ENCODE results near the gene SMPDL3B. TPM values are rescaled to one million over a fixed set of nuclear protein-coding genes. Genes with fewer than 3 reads are reported as not detected.

Gene SMPDL3B
- total RNA-seq, 2 experiments from 2014 or later, result 0.52 to 0.72 TPM

GRCh38 chr1:27941671-27942540, 7.1 kb downstream of the SMPDL3B start:
- H3K36me3 Mint-ChIP-seq (ENCODE audit: low read depth), result no peaks in the 10 kb centered on the region
- no peak overlapping the region for H3K4me3 Mint-ChIP-seq
- CTCF ChIA-PET, result interaction anchor here (0.6 to 1.8 kb wide), 5 partner anchors 8 to 419 kb away, joined by 3 to 8 read pairs (median 5); no protein-coding TSS in a partner anchor
- peaks cover 23% of the 10 kb centered on the region for H3K4me1 Mint-ChIP-seq (ENCODE audit: low read depth)
- no peak for DNase-seq
- no peak overlapping the region for H3K27ac Mint-ChIP-seq
- no peaks in the 10 kb centered on the region for H3K9me3 Mint-ChIP-seq
- H3K27me3 Mint-ChIP-seq (ENCODE audit: low read depth), result no peaks in the 10 kb centered on the region
- intact Hi-C loops (cut with micrococcal nuclease), result loop anchor here (2.0 kb wide), 3 partner anchors 83 to 267 kb away; partner anchors contain the start of gene EYA3

- no peak overlapping the region for H3K27ac Mint-ChIP-seq
These were observed 10.2 kb downstream of the SMPDL3B start for GRCh38 chr1:27945020-27945419.

GRCh38 chr1:27949027-27949426, 14.2 kb downstream of the SMPDL3B start:
- Mint-ChIP-seq H3K36me3 (ENCODE audit: low read depth) (no peaks in the 10 kb centered on the region), H3K4me3 (no peak overlapping the region), H3K4me1 (ENCODE audit: low read depth) (peaks cover 3% of the 10 kb centered on the region), H3K27ac (no peak overlapping the region), H3K9me3 (no peaks in the 10 kb centered on the region), H3K27me3 (ENCODE audit: low read depth) (no peaks in the 10 kb centered on the region)
- CTCF ChIA-PET, result interaction anchor here (0.5 to 1.1 kb wide), 4 partner anchors 8 to 138 kb away, joined by 3 to 4 read pairs (median 3); no protein-coding TSS in a partner anchor
- intact Hi-C loops (cut with micrococcal nuclease), result no loop called here
- no peak for DNase-seq

More at GRCh38 chr1:27945020-27945419, 10.2 kb downstream of the SMPDL3B start:
- Mint-ChIP-seq H3K27me3 (ENCODE audit: low read depth) (no peaks in the 10 kb centered on the region), H3K4me3 (no peak overlapping the region), H3K4me1 (ENCODE audit: low read depth) (peaks cover 21% of the 10 kb centered on the region), H3K36me3 (ENCODE audit: low read depth) (no peaks in the 10 kb centered on the region), H3K9me3 (no peaks in the 10 kb centered on the region)
- DNase-seq, result no peak
- intact Hi-C loops (cut with micrococcal nuclease), result no loop called here
- CTCF ChIA-PET, result interaction anchor here (1.0 kb wide), 2 partner anchors 9 to 87 kb away, joined by 3 read pairs; no protein-coding TSS in a partner anchor

GRCh38 chr1:27951396-27951795, 16.6 kb downstream of the SMPDL3B start:
- H3K36me3 Mint-ChIP-seq (ENCODE audit: low read depth), result no peaks in the 10 kb centered on the region
- H3K27ac Mint-ChIP-seq, result no peak overlapping the region
- H3K9me3 Mint-ChIP-seq, result no peaks in the 10 kb centered on the region
- no peak overlapping the region for H3K4me3 Mint-ChIP-seq
- no peak for DNase-seq
- no peaks in the 10 kb centered on the region for H3K27me3 Mint-ChIP-seq (ENCODE audit: low read depth)
- CTCF ChIA-PET, result interaction anchor here (1.1 to 1.3 kb wide), 3 partner anchors 16 to 262 kb away, joined by 3 read pairs; no protein-coding TSS in a partner anchor
- no peaks in the 10 kb centered on the region for H3K4me1 Mint-ChIP-seq (ENCODE audit: low read depth)
- intact Hi-C loops (cut with micrococcal nuclease), result no loop called here

GRCh38 chr1:27952147-27952546, 17.3 kb downstream of the SMPDL3B start:
- Mint-ChIP-seq H3K36me3 (ENCODE audit: low read depth) (no peaks in the 10 kb centered on the region), H3K4me1 (ENCODE audit: low read depth) (no peaks in the 10 kb centered on the region), H3K9me3 (no peaks in the 10 kb centered on the region), H3K27me3 (ENCODE audit: low read depth) (no peaks in the 10 kb centered on the region), H3K27ac (no peak overlapping the region), H3K4me3 (no peak overlapping the region)
- DNase-seq, result no peak
- intact Hi-C loops (cut with micrococcal nuclease), result no loop called here
- CTCF ChIA-PET, result interaction anchor here (1.3 kb wide), 1 partner anchor 17 kb away, joined by 3 read pairs; no protein-coding TSS in a partner anchor

DNA sequence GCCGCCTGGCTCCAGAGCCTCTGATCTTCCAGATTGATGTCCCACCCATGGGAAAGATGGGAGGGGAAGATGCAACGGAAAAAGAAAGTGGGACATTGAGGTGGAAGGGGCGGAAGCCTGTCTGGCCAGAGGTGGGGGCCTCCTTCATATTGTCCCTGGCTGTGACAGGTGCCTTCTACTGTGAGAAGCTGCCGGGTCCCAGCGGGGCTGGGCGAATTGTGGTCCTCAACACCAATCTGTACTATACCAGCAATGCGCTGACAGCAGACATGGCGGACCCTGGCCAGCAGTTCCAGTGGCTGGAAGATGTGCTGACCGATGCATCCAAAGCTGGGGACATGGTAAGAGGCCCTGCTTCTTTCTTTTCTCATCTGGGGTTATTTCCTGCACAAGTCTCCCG, 19.4 kb downstream of the SMPDL3B start:
- Mint-ChIP-seq H3K36me3 (ENCODE audit: low read depth) (no peaks in the 10 kb centered on the region), H3K27ac (no peak overlapping the region), H3K4me3 (no peak overlapping the region), H3K27me3 (ENCODE audit: low read depth) (no peaks in the 10 kb centered on the region), H3K4me1 (ENCODE audit: low read depth) (peaks cover 5% of the 10 kb centered on the region), H3K9me3 (no peaks in the 10 kb centered on the region)
- DNase-seq, result no peak
- intact Hi-C loops (cut with micrococcal nuclease), result no loop called here
- CTCF ChIA-PET, result no interaction called here

DNA sequence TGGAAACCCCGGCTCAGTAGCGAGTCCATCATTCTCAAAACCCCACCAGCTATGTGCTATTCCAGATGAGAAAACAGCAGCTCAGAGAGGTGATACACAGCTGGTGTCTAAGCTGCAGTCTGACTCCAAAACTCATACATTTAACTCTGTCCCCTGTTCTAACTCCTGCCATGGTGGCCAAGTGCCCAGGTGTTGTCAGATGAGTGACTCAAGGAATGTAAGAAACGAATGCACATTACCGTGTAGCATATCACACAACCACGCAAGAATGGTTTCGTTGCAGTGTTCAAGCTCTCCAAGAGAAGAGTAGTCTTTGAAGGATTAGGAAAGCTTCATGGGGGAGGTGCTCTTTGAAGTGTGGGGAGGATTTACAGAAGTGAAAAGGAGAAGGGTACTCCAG, 20.3 kb downstream of the SMPDL3B start:
- intact Hi-C loops (cut with micrococcal nuclease), result loop anchor here (5.0 kb wide), 1 partner anchor 93 kb away; no protein-coding TSS in a partner anchor
- no peak for DNase-seq
- Mint-ChIP-seq H3K9me3 (no peaks in the 10 kb centered on the region), H3K4me1 (ENCODE audit: low read depth) (peaks cover 8% of the 10 kb centered on the region), H3K36me3 (ENCODE audit: low read depth) (no peaks in the 10 kb centered on the region), H3K27me3 (ENCODE audit: low read depth) (no peaks in the 10 kb centered on the region), H3K27ac (no peak overlapping the region), H3K4me3 (no peak overlapping the region)
- CTCF ChIA-PET, result interaction anchor here (1.5 kb wide), 1 partner anchor 16 kb away, joined by 3 read pairs; no protein-coding TSS in a partner anchor

GRCh38 chr1:27956761-27957160, 22.0 kb downstream of the SMPDL3B start:
- intact Hi-C loops (cut with micrococcal nuclease), result loop anchor here (5.0 kb wide), 1 partner anchor 94 kb away; no protein-coding TSS in a partner anchor
- Mint-ChIP-seq H3K27me3 (ENCODE audit: low read depth) (no peaks in the 10 kb centered on the region), H3K4me3 (no peak overlapping the region), H3K9me3 (no peaks in the 10 kb centered on the region), H3K4me1 (ENCODE audit: low read depth) (peaks cover 18% of the 10 kb centered on the region), H3K36me3 (ENCODE audit: low read depth) (no peaks in the 10 kb centered on the region), H3K27ac (no peak overlapping the region)
- CTCF ChIA-PET, result interaction anchor here (0.6 kb wide), 1 partner anchor 152 kb away, joined by 3 read pairs; no protein-coding TSS in a partner anchor
- no peak for DNase-seq

DNA sequence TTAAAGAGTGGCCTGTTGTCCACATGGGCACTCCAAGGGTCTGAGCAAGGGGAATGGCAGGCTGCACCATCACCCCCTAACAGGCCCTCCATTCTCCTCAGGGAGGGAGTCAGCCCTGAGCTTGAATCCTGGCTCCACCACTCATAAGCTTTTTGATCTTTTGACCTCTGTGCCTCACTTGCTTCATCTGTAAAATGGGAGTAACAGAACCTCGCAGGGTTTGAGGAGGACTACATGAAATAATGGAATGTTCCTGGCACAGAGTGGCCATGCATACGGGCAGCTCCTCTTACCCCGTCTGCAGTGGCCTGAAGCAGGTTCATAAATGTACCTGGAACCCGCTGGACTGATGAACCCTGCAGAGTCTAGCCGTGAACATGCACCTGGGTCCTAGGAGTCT, 22.9 kb downstream of the SMPDL3B start:
- intact Hi-C loops (cut with micrococcal nuclease), result loop anchor here (5.0 kb wide), 1 partner anchor 95 kb away; no protein-coding TSS in a partner anchor
- Mint-ChIP-seq H3K36me3 (ENCODE audit: low read depth) (no peaks in the 10 kb centered on the region), H3K9me3 (no peaks in the 10 kb centered on the region), H3K4me3 (no peak overlapping the region), H3K27ac (no peak overlapping the region), H3K27me3 (ENCODE audit: low read depth) (no peaks in the 10 kb centered on the region), H3K4me1 (ENCODE audit: low read depth) (peaks cover 21% of the 10 kb centered on the region)
- CTCF ChIA-PET, result interaction anchor here (0.6 to 1.1 kb wide), 4 partner anchors 9 to 153 kb away, joined by 3 to 5 read pairs (median 3); no protein-coding TSS in a partner anchor
- DNase-seq, result no peak

- CTCF ChIA-PET, result interaction anchor here (1.1 kb wide), 2 partner anchors 10 to 17 kb away, joined by 3 read pairs; no protein-coding TSS in a partner anchor
- H3K27me3 Mint-ChIP-seq (ENCODE audit: low read depth), result no peaks in the 10 kb centered on the region
- no peaks in the 10 kb centered on the region for H3K36me3 Mint-ChIP-seq (ENCODE audit: low read depth)
- H3K4me1 Mint-ChIP-seq (ENCODE audit: low read depth), result peaks cover 21% of the 10 kb centered on the region
- H3K9me3 Mint-ChIP-seq, result no peaks in the 10 kb centered on the region
- H3K27ac Mint-ChIP-seq, result no peak overlapping the region
- intact Hi-C loops (cut with micrococcal nuclease), result loop anchor here (5.0 kb wide), 1 partner anchor 96 kb away; no protein-coding TSS in a partner anchor
- DNase-seq, result no peak
- peak overlapping the region; percentile 72 for H3K4me3 Mint-ChIP-seq
These were observed 23.7 kb downstream of the SMPDL3B start for GRCh38 chr1:27958513-27958912.

- DNase-seq, result peak; percentile 79
- H3K27ac Mint-ChIP-seq, result peak within 1 kb of the TSS; percentile 64
- peak within 1 kb of the TSS; percentile 72 for H3K4me3 Mint-ChIP-seq
- no peaks in the 10 kb centered on the region for H3K9me3 Mint-ChIP-seq
- no peaks in the 10 kb centered on the region for H3K27me3 Mint-ChIP-seq (ENCODE audit: low read depth)
- no peaks in the 10 kb centered on the region for H3K36me3 Mint-ChIP-seq (ENCODE audit: low read depth)
- peaks cover 21% of the 10 kb centered on the region for H3K4me1 Mint-ChIP-seq (ENCODE audit: low read depth)
- intact Hi-C loops (cut with micrococcal nuclease), result loop anchor here (5.0 kb wide), 1 partner anchor 98 kb away; no protein-coding TSS in a partner anchor
- CTCF ChIA-PET, result interaction anchor here (0.6 to 1.1 kb wide), 2 partner anchors 27 to 110 kb away, joined by 3 read pairs; no protein-coding TSS in a partner anchor
These were observed 25.2 kb downstream of the SMPDL3B start, which contains the start of gene XKR8 for GRCh38 chr1:27959792-27960603. Gene XKR8 (plus strand): TSS chr1:27959973. CDS start chr1:27960070, 97 bp downstream.
